GM21381 (cell line): ENCODE results near the gene RHEX.
"Not testable (repeated sequence)": the region's sequence is repeated elsewhere in the genome, so short reads cannot be mapped to it uniquely, and the experiment has no call there.

ENCODE experiments used
- ATAC-seq: cut with Tn5 transposase; IDR thresholded peaks from one replicate; pipeline ENCODE4 v1.9.1; 2021; ENCODE audit warnings: mild to moderate bottlenecking, moderate library complexity; ENCODE audit not compliant: unreplicated experiment

Gene RHEX

GRCh38 chr1:206029484-206029883, 23.5 kb upstream of the RHEX start:
- no peak for ATAC-seq

- ATAC-seq, result no peak
Observed at GRCh38 chr1:206030191-206030590, 22.8 kb upstream of the RHEX start.

GRCh38 chr1:206030714-206031113, 22.3 kb upstream of the RHEX start:
- ATAC-seq, result peak; percentile 82

GRCh38 chr1:206032380-206033140, 20.4 kb upstream of the RHEX start:
- ATAC-seq, result no peak

GRCh38 chr1:206035027-206035426, 17.9 kb upstream of the RHEX start:
- ATAC-seq, result no peak

GRCh38 chr1:206036663-206037455, 16.1 kb upstream of the RHEX start:
- no peak for ATAC-seq

- ATAC-seq, result no peak
Observed at GRCh38 chr1:206037581-206037980, 15.4 kb upstream of the RHEX start.

GRCh38 chr1:206039046-206039973, 13.7 kb upstream of the RHEX start:
- ATAC-seq, result no peak

GRCh38 chr1:206040328-206040727, 12.6 kb upstream of the RHEX start:
- no peak for ATAC-seq

- peak; percentile 70 for ATAC-seq
Observed at GRCh38 chr1:206041640-206042039, 11.3 kb upstream of the RHEX start.

- no peak for ATAC-seq
Observed at GRCh38 chr1:206047271-206047670, 5.7 kb upstream of the RHEX start.

- no peak for ATAC-seq
Observed at GRCh38 chr1:206048582-206048981, 4.4 kb upstream of the RHEX start.

GRCh38 chr1:206049293-206049692, 3.7 kb upstream of the RHEX start:
- ATAC-seq, result peak; percentile 39

GRCh38 chr1:206049919-206050600, 2.9 kb upstream of the RHEX start:
- ATAC-seq, result no peak

- ATAC-seq, result peak; percentile 80
Observed at GRCh38 chr1:206050655-206051235, 2.2 kb upstream of the RHEX start.

- ATAC-seq, result not testable (repeated sequence)
Observed at GRCh38 chr1:206052231-206052865, 625 bp upstream of the RHEX start.

- not testable (repeated sequence) for ATAC-seq
Observed at GRCh38 chr1:206053616-206054015, 643 bp downstream of the RHEX start.

GRCh38 chr1:206055069-206055625, 2.2 kb downstream of the RHEX start:
- ATAC-seq, result not testable (repeated sequence)

GRCh38 chr1:206055639-206056323, 2.8 kb downstream of the RHEX start:
- not testable (repeated sequence) for ATAC-seq
